Endothelial cell of umbilical vein (primary cell): ENCODE data around the gene CASP2. TPM values are rescaled to one million over a fixed set of nuclear protein-coding genes. Genes with fewer than 3 reads are reported as not detected.

Source experiments
- BruUV-seq: library from RNA; stranded (reverse); fragments of 400-500 nt; replicated peaks from 2 replicates; lab custom pipeline; 2021; lab: Mats Ljungman, UMichigan
- CTCF ChIA-PET: fragments of 300-600, 350-600 bp; sonication (Branson Sonifier 250); formaldehyde crosslinking; loops from one replicate; lab custom pipeline; 2021; ENCODE audit warnings: antibody characterized with exemption, inconsistent platforms; lab: Charles Lee
- POLR2A ChIA-PET: fragments of 300-600, 350-600 bp; sonication (Branson Sonifier 250); formaldehyde crosslinking; loops from one replicate; lab custom pipeline; 2021; ENCODE audit warnings: antibody characterized with exemption, inconsistent platforms; lab: Charles Lee
- DNase-seq: peaks from one replicate; pipeline ENCODE4 v3.0.0-alpha.2; 2011; ENCODE audit warnings: low read depth, low spot score
- FAIRE-seq: peaks from 2 replicates; lab custom pipeline; 2011; peaks lifted over from hg19 to GRCh38; lab: Jason Lieb, UNC
- H2AFZ ChIP-seq: 2 replicates; pipeline ENCODE4 v1.6.0; 2012; ENCODE audit warnings: low read depth, low read length, control low read depth, inconsistent platforms
- H3K27ac ChIP-seq: 2 replicates; pipeline ENCODE4 v1.5.1; 2011; ENCODE audit warnings: low read depth, mild to moderate bottlenecking, control low read depth, low read length, moderate library complexity; ENCODE audit not compliant: insufficient read depth
- H3K27me3 ChIP-seq, 2 experiments: 2 replicates each; pipeline versions ENCODE4 v1.6.0 to v1.6.1; 2011; ENCODE audit warnings: low read length in 2 of 2, mixed read lengths in 1 of 2; ENCODE audit not compliant: control insufficient read depth in 2 of 2, insufficient read depth in 2 of 2
- H3K36me3 ChIP-seq, 2 experiments: 2 replicates in 1 of 2; 3 replicates in 1 of 2; pipeline ENCODE4 v1.5.1; 2011; ENCODE audit warnings: low read length in 2 of 2, mild to moderate bottlenecking in 1 of 2, moderate library complexity in 1 of 2; ENCODE audit not compliant: control insufficient read depth in 2 of 2, insufficient read depth in 2 of 2; ENCODE audit errors: extremely low read depth in 1 of 2
- H3K4me1 ChIP-seq: 3 replicates; pipeline ENCODE4 v1.5.1; 2011; ENCODE audit warnings: mild to moderate bottlenecking, low read length; ENCODE audit not compliant: control insufficient read depth, insufficient read depth; ENCODE audit errors: extremely low read depth
- H3K4me2 ChIP-seq: 2 replicates; pipeline ENCODE4 v1.6.1; 2011; ENCODE audit warnings: low read length, control low read depth, mixed read lengths; ENCODE audit not compliant: insufficient read depth
- H3K4me3 ChIP-seq, 3 experiments: fragments of 200-600 bp in 1 of 3; sonication (generic), shearing (Covaris generic) in 1 of 3; replicated peaks in 1 of 3; 2 replicates each; pipeline ENCODE4 v1.5.1; 2011 to 2016; ENCODE audit warnings: control low read depth in 3 of 3, low read length in 3 of 3, mild to moderate bottlenecking in 2 of 3, inconsistent platforms in 1 of 3, low read depth in 1 of 3, moderate library complexity in 1 of 3; ENCODE audit not compliant: insufficient read depth in 1 of 3
- H3K79me2 ChIP-seq: 2 replicates; pipeline ENCODE4 v1.6.0; 2012; ENCODE audit warnings: low read length, inconsistent platforms; ENCODE audit not compliant: control insufficient read depth, insufficient read depth
- H3K9ac ChIP-seq: replicated peaks from 2 replicates; pipeline ENCODE3; 2011; ENCODE audit warnings: low read length, control low read depth; ENCODE audit not compliant: insufficient read depth; ENCODE audit errors: extremely low read depth
- H3K9me1 ChIP-seq: replicated peaks from 3 replicates; pipeline ENCODE4 v1.6.0; 2011; ENCODE audit warnings: mild to moderate bottlenecking, low read length; ENCODE audit not compliant: control insufficient read depth, insufficient read depth; ENCODE audit errors: extremely low read depth
- H3K9me3 ChIP-seq: replicated peaks from 2 replicates; pipeline ENCODE4 v1.5.1; 2012; ENCODE audit warnings: low read length, inconsistent platforms; ENCODE audit not compliant: control insufficient read depth, insufficient read depth
- H4K20me1 ChIP-seq: replicated peaks from 2 replicates; pipeline ENCODE3; 2011; ENCODE audit warnings: mild to moderate bottlenecking, low read length; ENCODE audit not compliant: control insufficient read depth, insufficient read depth; ENCODE audit errors: extremely low read depth
- FOS ChIP-seq: IDR thresholded peaks from 2 replicates; pipeline ENCODE4 v1.6.1; 2011; ENCODE audit warnings: mild to moderate bottlenecking, low read length, moderate library complexity, borderline replicate concordance; ENCODE audit not compliant: insufficient read depth
- GATA2 ChIP-seq: IDR thresholded peaks from 2 replicates; pipeline ENCODE4 v1.7.0; 2011; ENCODE audit warnings: low read depth, mild to moderate bottlenecking, moderate library complexity, mixed read lengths, low read length; ENCODE audit not compliant: insufficient read length, insufficient read depth
- JUN ChIP-seq: IDR thresholded peaks from 2 replicates; pipeline ENCODE4 v1.6.1; 2011; ENCODE audit warnings: borderline replicate concordance, low read depth; ENCODE audit not compliant: insufficient read length, insufficient read depth
- MYC ChIP-seq: IDR thresholded peaks from one replicate; pipeline ENCODE4 v1.6.1; 2011; ENCODE audit warnings: mild to moderate bottlenecking, low read depth, low read length
- POLR2A ChIP-seq: IDR thresholded peaks from 2 replicates; pipeline ENCODE4 v1.6.1; 2012; ENCODE audit warnings: low read depth, mild to moderate bottlenecking, control low read depth, low read length
- POLR2AphosphoS5 ChIP-seq: IDR thresholded peaks from 2 replicates; pipeline ENCODE4 v1.6.1; 2012; ENCODE audit warnings: low read depth, mild to moderate bottlenecking, control low read depth, low read length, moderate library complexity; ENCODE audit not compliant: insufficient read depth
- dilution Hi-C: fragments of 300-500 bp; cut with MboI; formaldehyde crosslinking; loops from one replicate; pipeline ENCODE4 v1.15.0; 2019; ENCODE audit warnings: low sequenced_read_pairs; ENCODE audit not compliant: extremely low pct_ligation_motif_present
- intact Hi-C: fragments of 100-400 bp; cut with micrococcal nuclease; formaldehyde crosslinking; loops from one replicate; pipeline ENCODE4 v1.10.0; 2022
- polyA plus RNA-seq, 4 experiments: library from polyadenylated mRNA; depleted of rRNA in 3 of 4; stranded (reverse) in 3 of 4; unstranded in 1 of 4; fragments of >200 nt; gene quantifications; 2 replicates each; pipeline versions ENCODE4 v1.2.1 to v1.2.3, GENCODE V29; 2011 to 2012; ENCODE audit warnings: missing spikeins in 1 of 4
- total RNA-seq: library from RNA; stranded (reverse); gene quantifications from 2 replicates; pipeline ENCODE4 v1.2.3, GENCODE V29; 2021
- TF ChIP-seq, protein P1 (sequence below), 2 donors: IDR thresholded peaks; 1 replicate in 1 of 2; 2 replicates in 1 of 2; pipeline ENCODE4 v1.5.1; 2011; ENCODE audit warnings: low read length in 2 of 2, mild to moderate bottlenecking in 2 of 2, moderate library complexity in 2 of 2, control low read depth in 1 of 2, inconsistent platforms in 1 of 2, low read depth in 1 of 2; ENCODE audit not compliant: insufficient read depth in 1 of 2; ENCODE audit errors: extremely low read depth in 1 of 2
- TF ChIP-seq, protein P2 (sequence below): IDR thresholded peaks from 2 replicates; pipeline ENCODE4 v1.6.1; 2011; ENCODE audit not compliant: insufficient read depth, insufficient read length

The CASP2 gene
- total and polyA plus RNA-seq, 2 donors (not counting 3 experiments of a cell fraction or from before 2014, with no cell fraction given), result 36.3 to 57.9 TPM

DNA sequence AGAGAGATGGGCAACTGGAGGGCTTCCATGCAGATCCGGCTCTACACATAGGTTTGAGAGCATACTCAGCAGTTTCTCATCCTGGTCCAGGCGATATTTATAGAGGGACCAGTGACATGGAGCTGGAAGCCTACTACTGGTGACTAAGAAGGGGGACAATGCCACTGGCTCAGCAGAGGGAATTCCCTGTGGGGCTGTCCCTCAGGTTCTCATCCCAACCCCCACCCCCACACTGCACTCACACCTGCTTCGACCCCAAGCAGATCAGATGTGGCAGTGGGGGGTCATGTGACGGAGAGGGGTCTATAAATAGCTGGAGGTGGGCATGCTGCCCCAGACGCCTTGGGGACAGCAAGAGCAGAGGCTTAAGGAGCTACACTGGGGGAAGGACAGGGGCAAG lies 27.6 kb downstream of the CASP2 start, which contains the start of gene CLCN1:
CLCN1 (plus strand) TSS at position 336 of the 400 bp plus-strand sequence. CDS start 102 bp downstream, outside the sequence.
- H3K9me3 ChIP-seq, result no peaks in the 10 kb centered on the region
- no peaks in the 10 kb centered on the region for H3K36me3 ChIP-seq
- no peak within 1 kb of the TSS for H3K4me3 ChIP-seq
- BruUV-seq, result no TSS peak
- no peak within 1 kb of the TSS for H3K4me2 ChIP-seq
- intact Hi-C loops, result no loop called here
- H3K9me1 ChIP-seq, result no peaks in the 10 kb centered on the region
- no peak for DNase-seq
- CTCF ChIA-PET, result no interaction called here
- H3K4me1 ChIP-seq, result no peaks in the 10 kb centered on the region
- TF ChIP-seq, protein P1, sequence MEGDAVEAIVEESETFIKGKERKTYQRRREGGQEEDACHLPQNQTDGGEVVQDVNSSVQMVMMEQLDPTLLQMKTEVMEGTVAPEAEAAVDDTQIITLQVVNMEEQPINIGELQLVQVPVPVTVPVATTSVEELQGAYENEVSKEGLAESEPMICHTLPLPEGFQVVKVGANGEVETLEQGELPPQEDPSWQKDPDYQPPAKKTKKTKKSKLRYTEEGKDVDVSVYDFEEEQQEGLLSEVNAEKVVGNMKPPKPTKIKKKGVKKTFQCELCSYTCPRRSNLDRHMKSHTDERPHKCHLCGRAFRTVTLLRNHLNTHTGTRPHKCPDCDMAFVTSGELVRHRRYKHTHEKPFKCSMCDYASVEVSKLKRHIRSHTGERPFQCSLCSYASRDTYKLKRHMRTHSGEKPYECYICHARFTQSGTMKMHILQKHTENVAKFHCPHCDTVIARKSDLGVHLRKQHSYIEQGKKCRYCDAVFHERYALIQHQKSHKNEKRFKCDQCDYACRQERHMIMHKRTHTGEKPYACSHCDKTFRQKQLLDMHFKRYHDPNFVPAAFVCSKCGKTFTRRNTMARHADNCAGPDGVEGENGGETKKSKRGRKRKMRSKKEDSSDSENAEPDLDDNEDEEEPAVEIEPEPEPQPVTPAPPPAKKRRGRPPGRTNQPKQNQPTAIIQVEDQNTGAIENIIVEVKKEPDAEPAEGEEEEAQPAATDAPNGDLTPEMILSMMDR (IDR thresholded peaks at IDR 0.05; ENCODE audit: extremely low read depth in 1 of 2, insufficient read depth in 1 of 2, low read depth in 1 of 2, low read length in 2 of 2), result no peak
- TF ChIP-seq POLR2AphosphoS5 (no peak), POLR2A (no peak), GATA2 (no peak)
- peaks cover 0 to 1% of the 10 kb centered on the region in 2 experiments for H3K27me3 ChIP-seq
- no peak within 1 kb of the TSS for H3K9ac ChIP-seq
- no peaks in the 10 kb centered on the region for H3K79me2 ChIP-seq
- no peak within 1 kb of the TSS for H2AFZ ChIP-seq
- no peak within 1 kb of the TSS for H3K27ac ChIP-seq
- dilution Hi-C loops, result no loop called here
- no peak for FAIRE-seq
- no peaks in the 10 kb centered on the region for H4K20me1 ChIP-seq
- POLR2A ChIA-PET, result no interaction called here

- Histone ChIP-seq H3K4me2 (no peak overlapping the region), H2AFZ (no peak overlapping the region), H3K9me1 (no peaks in the 10 kb centered on the region), H3K4me1 (no peaks in the 10 kb centered on the region), H3K9ac (no peak overlapping the region), H3K9me3 (no peaks in the 10 kb centered on the region), H3K27me3 (peaks cover 0 to 1% of the 10 kb centered on the region in 2 experiments), H4K20me1 (no peaks in the 10 kb centered on the region), H3K4me3 (no peak overlapping the region), H3K36me3 (no peaks in the 10 kb centered on the region), H3K27ac (no peak overlapping the region), H3K79me2 (no peaks in the 10 kb centered on the region)
- CTCF ChIA-PET, result interaction anchor here (1.7 kb wide), 1 partner anchor 56 kb away, joined by 4 read pairs; no protein-coding TSS in a partner anchor
- BruUV-seq, result no TSS peak
- DNase-seq (no peak), FAIRE-seq (no peak)
- TF ChIP-seq, protein P2, sequence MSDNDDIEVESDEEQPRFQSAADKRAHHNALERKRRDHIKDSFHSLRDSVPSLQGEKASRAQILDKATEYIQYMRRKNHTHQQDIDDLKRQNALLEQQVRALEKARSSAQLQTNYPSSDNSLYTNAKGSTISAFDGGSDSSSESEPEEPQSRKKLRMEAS, result no peak
- no peak for TF ChIP-seq MYC
- TF ChIP-seq JUN, result no peak
- no peak for TF ChIP-seq FOS
- TF ChIP-seq POLR2AphosphoS5, result no peak
- no peak for TF ChIP-seq POLR2A
- POLR2A ChIA-PET, result no interaction called here
- intact Hi-C loops, result no loop called here
- dilution Hi-C loops, result no loop called here
Observed at GRCh38 chr7:143316492-143316891, 28.3 kb downstream of the CASP2 start.
